Liver (tissue), 9 donors: ENCODE measurements around the gene INPP5K. TPM values are rescaled to one million over a fixed set of nuclear protein-coding genes. Genes with fewer than 3 reads are reported as not detected.

Source experiments
- DNase-seq: peaks from one replicate; pipeline ENCODE4 v3.0.0-alpha.2; 2017; ENCODE audit warnings: low spot score
- H3K27ac ChIP-seq, 2 donors: one replicate each; pipeline ENCODE4 v1.7.0; 2013; ENCODE audit warnings: inconsistent platforms in 2 of 2, low read length in 2 of 2, control low read depth in 1 of 2, low read depth in 1 of 2, mild to moderate bottlenecking in 1 of 2
- H3K27me3 ChIP-seq, 4 donors: one replicate each; pipeline versions ENCODE4 v1.6.1 to v1.7.0; 2013; ENCODE audit warnings: low read length in 3 of 4, inconsistent platforms in 1 of 4, mild to moderate bottlenecking in 1 of 4, moderate library complexity in 1 of 4; ENCODE audit not compliant: control insufficient read depth in 4 of 4, insufficient read depth in 4 of 4
- H3K36me3 ChIP-seq, 4 donors: one replicate each; pipeline versions ENCODE4 v1.6.1 to v1.7.0; 2013; ENCODE audit warnings: low read length in 3 of 4, mild to moderate bottlenecking in 3 of 4, low read depth in 1 of 4, moderate library complexity in 1 of 4; ENCODE audit not compliant: control insufficient read depth in 4 of 4, insufficient read depth in 3 of 4
- H3K4me1 ChIP-seq, 4 donors: one replicate each; pipeline versions ENCODE4 v1.6.1 to v1.7.0; 2013; ENCODE audit warnings: low read length in 3 of 4, mild to moderate bottlenecking in 3 of 4, moderate library complexity in 1 of 4; ENCODE audit not compliant: control insufficient read depth in 4 of 4, insufficient read depth in 4 of 4
- H3K4me3 ChIP-seq, 3 donors: one replicate each; pipeline versions ENCODE4 v1.6.1 to v1.7.0; 2013; ENCODE audit warnings: low read length in 3 of 3, control low read depth in 1 of 3, low read depth in 1 of 3, mild to moderate bottlenecking in 1 of 3
- H3K9ac ChIP-seq, 2 donors: one replicate each; pipeline ENCODE4 v1.7.0; 2013; ENCODE audit warnings: low read length in 2 of 2, mild to moderate bottlenecking in 2 of 2, moderate library complexity in 2 of 2, control low read depth in 1 of 2, low read depth in 1 of 2
- H3K9me3 ChIP-seq, 4 donors: one replicate each; pipeline versions ENCODE4 v1.6.1 to v1.7.0; 2013; ENCODE audit warnings: low read length in 3 of 4; ENCODE audit not compliant: control insufficient read depth in 4 of 4
- FOXA1 ChIP-seq: IDR thresholded peaks from 2 replicates; pipeline ENCODE4 v1.6.1; 2016; ENCODE audit warnings: antibody characterized with exemption
- FOXA2 ChIP-seq: IDR thresholded peaks from 2 replicates; pipeline ENCODE4 v1.6.1; 2016; ENCODE audit warnings: antibody characterized with exemption
- HNF4A ChIP-seq, 2 donors: conservative IDR thresholded peaks; 2 replicates each; pipeline ENCODE4 v1.6.1; 2016; ENCODE audit warnings: antibody characterized with exemption in 2 of 2, mild to moderate bottlenecking in 2 of 2
- HNF4G ChIP-seq: IDR thresholded peaks from 2 replicates; pipeline ENCODE4 v1.6.1; 2016; ENCODE audit warnings: antibody characterized with exemption
- NR2F2 ChIP-seq: IDR thresholded peaks from 2 replicates; pipeline ENCODE4 v1.6.1; 2016; ENCODE audit warnings: antibody characterized with exemption
- RXRA ChIP-seq, 2 donors: IDR thresholded peaks; 2 replicates each; pipeline ENCODE4 v1.6.1; 2017 to 2018; ENCODE audit warnings: antibody characterized with exemption in 2 of 2, mild to moderate bottlenecking in 1 of 2
- SP1 ChIP-seq: IDR thresholded peaks from 2 replicates; pipeline ENCODE4 v1.6.1; 2018; ENCODE audit warnings: antibody characterized with exemption, mild to moderate bottlenecking
- TAF1 ChIP-seq: conservative IDR thresholded peaks from 2 replicates; pipeline ENCODE4 v1.6.1; 2016; ENCODE audit warnings: antibody characterized with exemption, mild to moderate bottlenecking
- WGBS: extraction: QIAGEN DNeasy Blood & Tissue Kit; methylation state at CpG from one replicate; pipeline ENCODE4 v1.1.7; 2013; 5-methylcytosine and 5-hydroxymethylcytosine counted together
- polyA plus RNA-seq, 2 donors: library from polyadenylated mRNA; stranded (reverse) in 1 of 2; unstranded in 1 of 2; fragments of 200-250 nt in 1 of 2; fragments of >200 nt in 1 of 2; fragmentation: Nextera tagmentation in 1 of 2; extraction: Ambion mirVana in 1 of 2; gene quantifications; one replicate each; pipeline versions ENCODE4 v1.2.1 to v1.2.3, GENCODE V29; 2013 to 2015
- total RNA-seq, 2 donors: library from RNA; depleted of rRNA; stranded (reverse); fragments of >200 nt; gene quantifications; one replicate each; pipeline ENCODE4 v1.2.3, GENCODE V29; 2014
- TF ChIP-seq, protein P1 (sequence below): IDR thresholded peaks from 2 replicates; pipeline ENCODE4 v1.6.1; 2016; ENCODE audit warnings: antibody characterized with exemption
- TF ChIP-seq, protein P2 (sequence below): fragments of 150-350 bp; IDR thresholded peaks from 2 replicates; pipeline ENCODE4 v1.5.1; 2017; ENCODE audit warnings: improper control_type of control experiment, low read depth, low read length; ENCODE audit not compliant: missing input control
- TF ChIP-seq, protein P3 (sequence below): IDR thresholded peaks from 2 replicates; pipeline ENCODE4 v1.6.1; 2016; ENCODE audit warnings: antibody characterized with exemption, mild to moderate bottlenecking
- TF ChIP-seq, protein P4 (sequence below): IDR thresholded peaks from 2 replicates; pipeline ENCODE4 v1.6.1; 2016; ENCODE audit warnings: antibody characterized with exemption
- TF ChIP-seq, protein P5 (sequence below): IDR thresholded peaks from 2 replicates; pipeline ENCODE4 v1.6.1; 2016; ENCODE audit warnings: antibody characterized with exemption
- donor health status: healthy.
- donor health status: healthy.
- donor health status: healthy.
- donor health status: healthy.
- donor health status: healthy.

INPP5K gene
- total and polyA plus RNA-seq, 4 donors, result 9.9 to 47.1 (median 15.9) TPM

DNA sequence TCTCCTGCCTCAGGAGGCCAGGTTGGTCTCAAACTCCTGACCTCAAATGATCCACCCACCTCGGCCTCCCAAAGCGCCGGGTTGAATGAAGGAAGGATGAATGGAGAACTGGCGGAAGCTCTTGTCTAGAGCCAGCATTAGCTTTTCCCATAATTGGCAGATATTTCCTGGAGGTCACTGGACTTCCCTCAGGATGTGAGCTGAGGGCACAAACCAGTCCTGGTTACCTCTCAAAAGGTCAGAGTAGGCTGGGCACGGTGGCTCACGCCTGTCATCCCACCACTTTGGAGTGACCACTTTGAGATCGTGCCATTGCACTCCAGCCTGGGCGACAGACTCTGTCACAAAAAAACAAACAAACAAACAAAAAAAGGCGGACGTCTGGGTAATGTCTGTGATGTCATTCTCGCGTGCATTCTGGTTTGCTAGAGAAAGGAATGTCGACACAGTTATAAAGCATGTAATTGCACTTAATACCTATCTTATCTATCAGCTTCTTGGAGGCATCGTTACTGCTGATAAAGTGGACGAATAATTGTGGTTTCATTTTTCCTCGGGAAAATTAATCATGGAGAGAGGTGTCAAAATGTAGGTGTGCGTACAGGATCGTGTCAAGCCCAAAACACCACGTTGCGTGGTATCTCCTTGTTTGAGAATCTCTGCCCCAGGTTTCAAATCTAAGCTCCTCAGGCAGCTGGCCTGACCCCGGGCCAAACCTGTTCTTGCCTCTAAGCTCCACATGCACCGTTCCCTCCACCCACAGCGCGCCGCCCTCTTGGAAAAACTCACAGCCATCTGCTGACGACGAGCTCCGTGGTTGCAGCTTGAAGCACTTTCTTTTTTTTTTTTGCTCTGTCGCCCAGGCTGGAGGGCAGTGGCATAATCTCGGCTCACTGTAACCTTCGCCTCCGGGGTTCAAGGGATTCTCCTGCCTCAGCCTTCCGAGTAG lies 54.0 kb downstream of the INPP5K start:
- peak overlapping the region in 1 of 2 donors; percentile 11 for H3K9ac ChIP-seq
- H3K4me1 ChIP-seq, result peaks cover 8 to 35% (median 20%) of the 10 kb centered on the region in 4 donors
- H3K27me3 ChIP-seq, result no peaks in the 10 kb centered on the region
- H3K36me3 ChIP-seq, result peaks cover 0 to 3% (median under 1%) of the 10 kb centered on the region in 4 donors
- no peak overlapping the region for H3K4me3 ChIP-seq
- 51% methylated on average over 33 of the region's 33 CpGs for WGBS
- DNase-seq, result no peak
- TF ChIP-seq FOXA1 (no peak), FOXA2 (no peak), HNF4A (conservative IDR thresholded peaks at IDR 0.05) (peak; percentile 78 to 84), NR2F2 (peak; percentile 80), TAF1 (no peak), HNF4G (no peak), RXRA (IDR thresholded peaks at IDR 0.05) (peak; percentile 88), SP1 (peak; percentile 69)
- TF ChIP-seq, protein P1, sequence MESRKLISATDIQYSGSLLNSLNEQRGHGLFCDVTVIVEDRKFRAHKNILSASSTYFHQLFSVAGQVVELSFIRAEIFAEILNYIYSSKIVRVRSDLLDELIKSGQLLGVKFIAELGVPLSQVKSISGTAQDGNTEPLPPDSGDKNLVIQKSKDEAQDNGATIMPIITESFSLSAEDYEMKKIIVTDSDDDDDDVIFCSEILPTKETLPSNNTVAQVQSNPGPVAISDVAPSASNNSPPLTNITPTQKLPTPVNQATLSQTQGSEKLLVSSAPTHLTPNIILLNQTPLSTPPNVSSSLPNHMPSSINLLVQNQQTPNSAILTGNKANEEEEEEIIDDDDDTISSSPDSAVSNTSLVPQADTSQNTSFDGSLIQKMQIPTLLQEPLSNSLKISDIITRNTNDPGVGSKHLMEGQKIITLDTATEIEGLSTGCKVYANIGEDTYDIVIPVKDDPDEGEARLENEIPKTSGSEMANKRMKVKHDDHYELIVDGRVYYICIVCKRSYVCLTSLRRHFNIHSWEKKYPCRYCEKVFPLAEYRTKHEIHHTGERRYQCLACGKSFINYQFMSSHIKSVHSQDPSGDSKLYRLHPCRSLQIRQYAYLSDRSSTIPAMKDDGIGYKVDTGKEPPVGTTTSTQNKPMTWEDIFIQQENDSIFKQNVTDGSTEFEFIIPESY, result no peak
- TF ChIP-seq, protein P2, sequence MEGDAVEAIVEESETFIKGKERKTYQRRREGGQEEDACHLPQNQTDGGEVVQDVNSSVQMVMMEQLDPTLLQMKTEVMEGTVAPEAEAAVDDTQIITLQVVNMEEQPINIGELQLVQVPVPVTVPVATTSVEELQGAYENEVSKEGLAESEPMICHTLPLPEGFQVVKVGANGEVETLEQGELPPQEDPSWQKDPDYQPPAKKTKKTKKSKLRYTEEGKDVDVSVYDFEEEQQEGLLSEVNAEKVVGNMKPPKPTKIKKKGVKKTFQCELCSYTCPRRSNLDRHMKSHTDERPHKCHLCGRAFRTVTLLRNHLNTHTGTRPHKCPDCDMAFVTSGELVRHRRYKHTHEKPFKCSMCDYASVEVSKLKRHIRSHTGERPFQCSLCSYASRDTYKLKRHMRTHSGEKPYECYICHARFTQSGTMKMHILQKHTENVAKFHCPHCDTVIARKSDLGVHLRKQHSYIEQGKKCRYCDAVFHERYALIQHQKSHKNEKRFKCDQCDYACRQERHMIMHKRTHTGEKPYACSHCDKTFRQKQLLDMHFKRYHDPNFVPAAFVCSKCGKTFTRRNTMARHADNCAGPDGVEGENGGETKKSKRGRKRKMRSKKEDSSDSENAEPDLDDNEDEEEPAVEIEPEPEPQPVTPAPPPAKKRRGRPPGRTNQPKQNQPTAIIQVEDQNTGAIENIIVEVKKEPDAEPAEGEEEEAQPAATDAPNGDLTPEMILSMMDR, result no peak
- TF ChIP-seq, protein P3, sequence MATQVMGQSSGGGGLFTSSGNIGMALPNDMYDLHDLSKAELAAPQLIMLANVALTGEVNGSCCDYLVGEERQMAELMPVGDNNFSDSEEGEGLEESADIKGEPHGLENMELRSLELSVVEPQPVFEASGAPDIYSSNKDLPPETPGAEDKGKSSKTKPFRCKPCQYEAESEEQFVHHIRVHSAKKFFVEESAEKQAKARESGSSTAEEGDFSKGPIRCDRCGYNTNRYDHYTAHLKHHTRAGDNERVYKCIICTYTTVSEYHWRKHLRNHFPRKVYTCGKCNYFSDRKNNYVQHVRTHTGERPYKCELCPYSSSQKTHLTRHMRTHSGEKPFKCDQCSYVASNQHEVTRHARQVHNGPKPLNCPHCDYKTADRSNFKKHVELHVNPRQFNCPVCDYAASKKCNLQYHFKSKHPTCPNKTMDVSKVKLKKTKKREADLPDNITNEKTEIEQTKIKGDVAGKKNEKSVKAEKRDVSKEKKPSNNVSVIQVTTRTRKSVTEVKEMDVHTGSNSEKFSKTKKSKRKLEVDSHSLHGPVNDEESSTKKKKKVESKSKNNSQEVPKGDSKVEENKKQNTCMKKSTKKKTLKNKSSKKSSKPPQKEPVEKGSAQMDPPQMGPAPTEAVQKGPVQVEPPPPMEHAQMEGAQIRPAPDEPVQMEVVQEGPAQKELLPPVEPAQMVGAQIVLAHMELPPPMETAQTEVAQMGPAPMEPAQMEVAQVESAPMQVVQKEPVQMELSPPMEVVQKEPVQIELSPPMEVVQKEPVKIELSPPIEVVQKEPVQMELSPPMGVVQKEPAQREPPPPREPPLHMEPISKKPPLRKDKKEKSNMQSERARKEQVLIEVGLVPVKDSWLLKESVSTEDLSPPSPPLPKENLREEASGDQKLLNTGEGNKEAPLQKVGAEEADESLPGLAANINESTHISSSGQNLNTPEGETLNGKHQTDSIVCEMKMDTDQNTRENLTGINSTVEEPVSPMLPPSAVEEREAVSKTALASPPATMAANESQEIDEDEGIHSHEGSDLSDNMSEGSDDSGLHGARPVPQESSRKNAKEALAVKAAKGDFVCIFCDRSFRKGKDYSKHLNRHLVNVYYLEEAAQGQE, result no peak
- TF ChIP-seq, protein P4, sequence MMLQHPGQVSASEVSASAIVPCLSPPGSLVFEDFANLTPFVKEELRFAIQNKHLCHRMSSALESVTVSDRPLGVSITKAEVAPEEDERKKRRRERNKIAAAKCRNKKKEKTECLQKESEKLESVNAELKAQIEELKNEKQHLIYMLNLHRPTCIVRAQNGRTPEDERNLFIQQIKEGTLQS, result no peak
- TF ChIP-seq, protein P5, sequence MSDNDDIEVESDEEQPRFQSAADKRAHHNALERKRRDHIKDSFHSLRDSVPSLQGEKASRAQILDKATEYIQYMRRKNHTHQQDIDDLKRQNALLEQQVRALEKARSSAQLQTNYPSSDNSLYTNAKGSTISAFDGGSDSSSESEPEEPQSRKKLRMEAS, result peak; percentile 77
- H3K27ac ChIP-seq, result peak overlapping the region; percentile 65 to 75
- no peaks in the 10 kb centered on the region for H3K9me3 ChIP-seq
